ENCODE data around the gene TUBA3C.
"Not testable (repeated sequence)": the region's sequence is repeated elsewhere in the genome, so short reads cannot be mapped to it uniquely, and the experiment has no call there.

The TUBA3C gene

GRCh38 chr13:19181621-19182485 lies at the start of gene TUBA3C:
TSS of gene TUBA3C (minus strand) at chr13:19181824. CDS start at chr13:19181747, 77 bp downstream.
- ChIA-PET POLR2A (no interaction called here), CTCF (no interaction called here)
- no peak for DNase-seq (ENCODE audit: low read depth, low spot score)
- no peak for TF ChIP-seq CTCF (IDR thresholded peaks at IDR 0.05; ENCODE audit: insufficient read depth, low read length, missing control alignments)
- no peak within 1 kb of the TSS for H3K4me3 ChIP-seq (ENCODE audit: low read depth, low read length)

DNA sequence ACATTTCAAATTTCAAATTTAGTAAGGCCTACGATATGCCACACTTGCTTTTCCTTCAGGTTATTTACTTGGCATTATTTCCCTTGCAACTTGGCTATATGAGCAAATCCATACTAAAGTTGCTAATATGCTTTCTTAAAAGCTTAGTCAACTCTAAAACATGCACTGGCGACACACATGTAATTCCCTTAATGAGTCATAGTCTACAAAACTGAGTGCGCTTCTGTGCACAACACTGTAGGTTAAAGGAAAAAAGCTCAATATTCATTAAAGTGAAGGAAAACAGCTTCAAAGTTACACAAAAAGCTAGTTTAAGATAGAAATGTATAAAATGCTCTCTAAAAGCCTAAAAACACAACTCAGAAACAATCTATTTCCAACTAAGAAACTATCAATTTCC lies 25.8 kb upstream of the TUBA3C start:
- POLR2A ChIA-PET; CTCF ChIA-PET; H3K4me3 ChIP-seq (ENCODE audit: low read depth, low read length); DNase-seq (ENCODE audit: low read depth, low spot score): not testable (repeated sequence)

- POLR2A ChIA-PET; DNase-seq (ENCODE audit: low read depth, low spot score); H3K4me3 ChIP-seq (ENCODE audit: low read depth, low read length); CTCF ChIA-PET: not testable (repeated sequence)
These were observed 11.0 kb upstream of the TUBA3C start for GRCh38 chr13:19192622-19193021.

DNA sequence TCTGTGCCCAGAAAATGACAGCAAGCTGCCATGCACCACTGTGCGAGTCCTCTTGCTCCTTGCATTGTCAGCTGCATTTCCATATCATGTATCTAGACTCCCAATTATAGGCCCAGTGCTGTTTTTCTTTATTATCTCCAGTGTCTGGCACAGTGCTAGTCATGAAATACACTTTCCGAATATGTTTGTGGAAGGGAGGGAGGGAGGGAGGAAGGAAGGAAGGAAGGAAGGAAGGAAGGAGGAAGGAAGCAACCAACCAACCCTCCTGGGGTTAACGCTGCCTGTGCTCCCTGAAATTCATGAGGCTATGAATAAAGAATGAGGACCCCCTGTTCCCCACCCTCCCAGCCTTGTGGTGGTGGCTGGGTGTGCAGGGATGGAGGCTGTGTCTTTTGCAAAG lies 8.3 kb upstream of the TUBA3C start:
- H3K4me3 ChIP-seq (ENCODE audit: low read depth, low read length); POLR2A ChIA-PET; DNase-seq (ENCODE audit: low read depth, low spot score); CTCF ChIA-PET: not testable (repeated sequence)

- DNase-seq (ENCODE audit: low read depth, low spot score); CTCF ChIA-PET; H3K4me3 ChIP-seq (ENCODE audit: low read depth, low read length); POLR2A ChIA-PET: not testable (repeated sequence)
These were observed 7.7 kb upstream of the TUBA3C start for GRCh38 chr13:19189368-19189767.

DNA sequence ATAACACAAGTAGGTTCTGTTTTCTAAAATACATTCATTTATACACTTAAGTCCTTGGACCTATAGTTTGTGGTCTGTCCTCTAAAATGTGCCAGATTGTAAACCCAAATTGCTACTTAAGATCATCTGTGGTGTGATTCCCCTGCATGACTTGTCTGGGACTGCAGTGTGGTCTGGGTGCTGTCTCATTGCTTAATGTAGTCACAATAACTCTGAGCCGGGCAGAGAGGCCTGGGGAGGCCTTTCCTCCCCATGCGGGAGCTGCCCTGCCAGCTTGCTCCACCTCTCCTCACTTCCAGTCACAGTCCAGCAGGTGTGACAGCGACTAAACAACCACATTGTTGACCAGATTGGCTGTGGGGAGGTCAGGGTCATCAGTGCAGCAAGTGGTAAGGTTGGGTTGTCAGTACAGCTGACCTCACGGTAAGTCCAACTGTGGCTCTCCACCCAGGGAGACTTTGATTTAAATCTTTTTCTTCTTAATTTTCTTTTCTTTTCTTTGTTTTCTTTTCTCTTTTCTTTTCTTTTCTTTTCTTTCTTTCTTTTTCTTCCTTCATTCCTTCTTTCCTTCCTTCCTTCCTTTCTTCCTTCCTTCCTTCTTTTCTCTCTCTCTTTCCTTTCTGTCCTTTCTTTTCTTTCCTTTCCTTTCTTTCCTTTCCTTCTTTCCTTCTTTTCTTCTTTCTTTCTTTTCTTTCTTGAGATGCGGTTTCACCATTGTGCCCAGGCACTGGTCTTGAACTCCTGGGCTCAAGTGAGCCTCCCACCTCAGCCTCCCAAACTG lies 4.4 kb upstream of the TUBA3C start:
- DNase-seq (ENCODE audit: low read depth, low spot score), result no peak
- ChIA-PET POLR2A (no interaction called here), CTCF (no interaction called here)
- no peak overlapping the region for H3K4me3 ChIP-seq (ENCODE audit: low read depth, low read length)
- no peak for TF ChIP-seq CTCF (IDR thresholded peaks at IDR 0.05; ENCODE audit: insufficient read depth, low read length, missing control alignments)

DNA sequence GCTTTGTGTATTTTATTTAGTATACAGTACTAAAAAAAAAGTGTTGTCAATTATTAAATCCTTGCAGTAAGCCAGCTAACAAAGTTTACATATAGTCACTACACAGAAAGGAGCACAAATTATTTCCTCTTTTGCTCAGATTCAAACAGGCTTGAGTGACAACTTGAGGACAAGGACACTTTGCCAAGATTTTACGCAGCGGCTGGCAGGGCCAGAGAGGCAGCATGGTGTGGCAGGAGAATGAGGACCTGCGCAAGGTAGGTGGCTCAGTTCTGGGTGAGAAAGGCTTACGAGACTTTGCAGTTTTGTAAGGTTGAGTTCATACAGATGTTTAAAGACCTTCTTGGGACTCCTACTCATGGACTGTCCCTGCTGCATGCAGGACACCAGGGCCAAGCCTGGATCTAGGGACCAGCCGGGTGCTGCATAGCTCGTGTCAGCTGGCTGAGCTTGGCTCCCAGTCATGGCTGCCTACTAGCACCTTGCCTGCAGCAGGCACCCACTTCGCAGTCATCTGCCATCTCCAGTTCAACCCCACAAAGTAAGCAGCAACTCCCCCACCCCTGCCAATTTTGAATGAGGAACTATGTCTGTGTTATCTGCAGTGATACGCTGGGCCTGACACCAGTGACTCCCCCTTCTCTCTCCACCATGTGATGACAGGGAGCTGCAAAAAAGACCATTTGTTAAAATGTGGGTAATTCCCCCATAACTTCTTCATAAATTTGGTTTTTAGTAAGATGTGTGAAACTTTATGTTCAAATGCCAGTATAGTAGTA lies 3.7 kb upstream of the TUBA3C start:
- TF ChIP-seq CTCF (IDR thresholded peaks at IDR 0.05; ENCODE audit: insufficient read depth, low read length, missing control alignments), result no peak
- DNase-seq (ENCODE audit: low read depth, low spot score), result no peak
- CTCF ChIA-PET, result no interaction called here
- H3K4me3 ChIP-seq (ENCODE audit: low read depth, low read length), result no peak overlapping the region
- POLR2A ChIA-PET, result no interaction called here

GRCh38 chr13:19184176-19184575 lies 2.6 kb upstream of the TUBA3C start:
- no peak for TF ChIP-seq CTCF (IDR thresholded peaks at IDR 0.05; ENCODE audit: insufficient read depth, low read length, missing control alignments)
- POLR2A ChIA-PET, result no interaction called here
- no peak overlapping the region for H3K4me3 ChIP-seq (ENCODE audit: low read depth, low read length)
- no peak for DNase-seq (ENCODE audit: low read depth, low spot score)
- CTCF ChIA-PET, result no interaction called here

All from AG04449 (cell line).